HG03571 (cell line): ENCODE data around the gene FNDC5.
A peak's percentile ranks its signal among the peaks of the same experiment; 100 is the strongest.

ENCODE experiments used
- ATAC-seq: cut with Tn5 transposase; IDR thresholded peaks from one replicate; pipeline ENCODE4 v1.9.1; 2021; ENCODE audit not compliant: unreplicated experiment

FNDC5 gene

DNA sequence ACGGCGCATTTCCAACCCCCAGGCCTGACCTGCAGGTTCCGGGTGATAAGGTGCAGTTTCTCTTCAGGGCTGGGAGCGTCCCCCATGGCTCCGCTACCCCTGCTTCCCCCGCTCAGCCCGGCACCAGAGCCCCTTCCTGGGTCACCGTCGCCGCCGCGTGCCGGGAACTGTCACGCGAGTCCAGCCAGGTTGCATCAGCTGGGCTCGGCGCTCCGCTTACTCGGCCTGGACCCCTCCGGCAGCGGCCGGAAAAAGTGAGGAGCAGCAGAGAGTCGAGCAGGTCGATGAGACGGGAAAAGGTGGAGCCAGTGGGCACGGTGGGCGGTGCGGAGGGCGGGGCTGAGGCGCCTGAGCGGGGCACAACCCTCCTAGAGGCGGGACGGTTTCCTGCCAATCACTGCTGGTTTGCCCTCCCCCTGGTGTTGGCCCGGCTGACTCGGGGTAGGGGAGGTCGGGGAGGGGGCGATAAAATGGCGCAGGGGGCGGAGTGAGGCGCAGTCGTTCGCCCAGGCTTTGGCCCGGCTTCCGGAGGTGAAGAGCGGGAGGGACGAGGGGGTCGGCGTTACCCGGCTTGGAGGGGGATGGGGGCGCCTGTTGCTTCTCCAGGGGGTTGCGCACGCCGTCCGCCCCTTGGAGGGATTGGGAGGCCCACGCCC is 53.4 kb downstream of the FNDC5 start, which contains the start of the genes S100PBP and YARS1:
Gene S100PBP, plus strand, starts transcription at position 495 of the 656 bp plus-strand sequence. CDS start 8,447 bp downstream, outside the sequence.
Gene YARS1, minus strand, starts transcription at position 200 of the 656 bp plus-strand sequence. Its CDS starts 114 bp downstream, at position 86.
- peak; percentile 79 for ATAC-seq

DNA sequence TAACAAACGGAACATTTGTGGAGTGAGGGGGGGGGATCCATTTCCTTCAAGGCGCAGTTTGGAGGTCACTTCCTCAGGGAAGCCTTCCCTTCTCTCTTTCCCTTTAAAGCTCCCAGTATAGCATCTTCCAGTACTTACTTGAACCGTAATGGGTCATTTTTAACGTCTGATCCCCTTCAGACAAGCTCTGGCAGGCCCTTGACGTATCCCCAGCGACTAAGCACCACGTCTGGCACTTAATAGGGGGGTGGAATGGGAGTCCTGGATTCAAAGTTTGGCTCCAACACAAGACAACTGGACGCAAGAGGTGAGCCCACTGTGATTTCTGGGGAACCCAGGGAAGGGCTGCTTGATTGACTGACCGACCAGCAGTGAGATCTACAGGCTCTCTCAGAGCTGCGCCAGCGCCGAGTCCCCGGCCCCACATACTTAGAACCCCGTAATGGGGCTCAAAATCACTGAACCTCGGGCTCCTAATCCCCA is 54.0 kb downstream of the FNDC5 start:
- no peak for ATAC-seq

DNA sequence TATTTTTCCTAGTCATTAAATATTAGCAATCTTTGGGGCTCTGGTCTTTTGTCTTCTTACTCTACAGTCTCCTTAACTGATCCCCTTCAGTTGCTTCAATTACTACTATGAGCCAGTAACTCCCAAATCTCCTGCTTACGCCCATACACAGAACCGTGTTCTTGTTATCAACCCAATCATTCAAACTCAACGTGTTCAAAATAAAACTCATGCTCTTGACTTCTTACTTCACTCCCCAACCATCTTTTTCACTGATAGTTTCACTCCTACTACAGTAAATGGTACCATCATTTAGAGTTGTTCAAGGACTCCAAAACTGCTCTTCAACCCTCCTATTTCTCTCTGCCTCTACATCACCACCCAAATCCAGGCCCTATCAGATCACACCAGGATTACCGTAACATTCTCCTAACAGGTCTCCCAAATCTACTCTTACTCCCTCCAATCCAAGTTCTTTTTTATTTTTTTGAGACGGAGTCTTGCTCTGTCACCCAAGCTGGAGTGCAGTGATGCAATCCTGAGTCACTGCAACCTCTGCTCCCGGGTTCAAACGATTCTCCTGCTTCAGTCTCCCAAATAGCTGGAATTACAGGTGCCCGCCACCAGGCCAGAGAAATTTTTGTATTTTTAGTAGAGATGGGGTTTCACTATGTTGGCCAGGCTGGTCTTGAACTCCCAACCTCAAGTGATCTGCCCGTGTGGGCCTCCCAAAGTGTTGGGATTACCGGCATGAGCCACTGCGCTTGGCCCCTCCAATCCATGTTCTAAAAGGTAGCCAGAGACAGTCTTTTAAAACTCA is 56.6 kb downstream of the FNDC5 start:
- no peak for ATAC-seq
